C4-2B (cell line): ENCODE data around the gene USP32.
A peak's percentile ranks its signal among the peaks of the same experiment; 100 is the strongest.

Experiments
- ZFX ChIP-seq: fragments of 450-650 bp; IDR thresholded peaks from 2 replicates; pipeline ENCODE4 v1.6.1; 2017
- TF ChIP-seq, protein P1 (sequence below): fragments of 450-650 bp; conservative IDR thresholded peaks from 2 replicates; pipeline ENCODE4 v1.5.1; 2017; ENCODE audit warnings: mild to moderate bottlenecking

DNA sequence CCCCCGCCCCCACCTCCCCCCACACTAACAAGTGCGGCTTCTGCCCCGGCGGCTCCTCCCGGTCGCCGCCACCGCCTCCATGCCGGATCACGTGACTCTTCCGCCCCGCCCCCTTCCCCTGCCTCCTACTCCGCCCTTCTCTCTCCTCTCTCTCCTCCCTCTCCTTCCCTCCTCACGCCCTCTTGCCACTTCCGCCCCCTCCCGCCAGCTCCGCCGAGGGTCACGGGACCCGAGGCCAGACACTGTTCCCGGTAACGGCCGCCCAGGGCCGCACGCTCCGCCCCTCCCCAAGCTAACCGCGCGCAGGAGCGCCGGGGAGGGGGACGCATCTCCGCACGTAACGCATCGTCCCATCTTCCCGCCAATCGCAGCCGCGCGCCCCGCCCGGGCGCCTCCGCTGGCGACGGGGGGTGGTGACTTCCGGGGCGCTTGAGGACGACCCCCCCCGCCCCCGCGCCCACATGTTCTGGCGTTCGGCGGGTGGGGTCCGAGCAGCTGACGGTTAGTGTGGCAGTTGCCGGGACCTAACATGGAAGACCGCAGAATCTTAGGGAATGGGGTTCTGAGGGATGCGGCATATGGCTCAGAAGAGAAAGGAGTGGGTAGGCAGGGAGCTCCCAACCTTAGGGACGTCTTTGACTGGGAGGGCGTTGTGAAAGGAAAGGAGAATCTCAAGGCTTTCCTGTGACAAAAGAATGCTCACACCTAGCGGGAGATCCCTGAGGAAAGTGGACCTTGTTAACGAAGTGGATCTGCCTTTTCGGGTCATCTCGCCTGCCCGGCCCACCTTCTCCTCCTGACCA is at the start of gene USP32:
- TF ChIP-seq, protein P1, sequence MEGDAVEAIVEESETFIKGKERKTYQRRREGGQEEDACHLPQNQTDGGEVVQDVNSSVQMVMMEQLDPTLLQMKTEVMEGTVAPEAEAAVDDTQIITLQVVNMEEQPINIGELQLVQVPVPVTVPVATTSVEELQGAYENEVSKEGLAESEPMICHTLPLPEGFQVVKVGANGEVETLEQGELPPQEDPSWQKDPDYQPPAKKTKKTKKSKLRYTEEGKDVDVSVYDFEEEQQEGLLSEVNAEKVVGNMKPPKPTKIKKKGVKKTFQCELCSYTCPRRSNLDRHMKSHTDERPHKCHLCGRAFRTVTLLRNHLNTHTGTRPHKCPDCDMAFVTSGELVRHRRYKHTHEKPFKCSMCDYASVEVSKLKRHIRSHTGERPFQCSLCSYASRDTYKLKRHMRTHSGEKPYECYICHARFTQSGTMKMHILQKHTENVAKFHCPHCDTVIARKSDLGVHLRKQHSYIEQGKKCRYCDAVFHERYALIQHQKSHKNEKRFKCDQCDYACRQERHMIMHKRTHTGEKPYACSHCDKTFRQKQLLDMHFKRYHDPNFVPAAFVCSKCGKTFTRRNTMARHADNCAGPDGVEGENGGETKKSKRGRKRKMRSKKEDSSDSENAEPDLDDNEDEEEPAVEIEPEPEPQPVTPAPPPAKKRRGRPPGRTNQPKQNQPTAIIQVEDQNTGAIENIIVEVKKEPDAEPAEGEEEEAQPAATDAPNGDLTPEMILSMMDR = peak; percentile 29; the same call in 1 of the 2 replicates
- TF ChIP-seq ZFX = no peak
